LNCAP (cell line): ENCODE data around the gene VSTM1.

Source experiments
- TF ChIP-seq, protein P1 (sequence below): fragments of 450-650 bp; IDR thresholded peaks from 2 replicates; pipeline ENCODE4 v1.5.1; 2017; ENCODE audit warnings: mild to moderate bottlenecking

VSTM1 gene

GRCh38 chr19:54081032-54081431 is 17.3 kb upstream of the VSTM1 start, which contains the start of gene TARM1:
Gene TARM1, minus strand, starts transcription at chr19:54081365. Its CDS starts 25 bp downstream, at chr19:54081340.
- TF ChIP-seq, protein P1, sequence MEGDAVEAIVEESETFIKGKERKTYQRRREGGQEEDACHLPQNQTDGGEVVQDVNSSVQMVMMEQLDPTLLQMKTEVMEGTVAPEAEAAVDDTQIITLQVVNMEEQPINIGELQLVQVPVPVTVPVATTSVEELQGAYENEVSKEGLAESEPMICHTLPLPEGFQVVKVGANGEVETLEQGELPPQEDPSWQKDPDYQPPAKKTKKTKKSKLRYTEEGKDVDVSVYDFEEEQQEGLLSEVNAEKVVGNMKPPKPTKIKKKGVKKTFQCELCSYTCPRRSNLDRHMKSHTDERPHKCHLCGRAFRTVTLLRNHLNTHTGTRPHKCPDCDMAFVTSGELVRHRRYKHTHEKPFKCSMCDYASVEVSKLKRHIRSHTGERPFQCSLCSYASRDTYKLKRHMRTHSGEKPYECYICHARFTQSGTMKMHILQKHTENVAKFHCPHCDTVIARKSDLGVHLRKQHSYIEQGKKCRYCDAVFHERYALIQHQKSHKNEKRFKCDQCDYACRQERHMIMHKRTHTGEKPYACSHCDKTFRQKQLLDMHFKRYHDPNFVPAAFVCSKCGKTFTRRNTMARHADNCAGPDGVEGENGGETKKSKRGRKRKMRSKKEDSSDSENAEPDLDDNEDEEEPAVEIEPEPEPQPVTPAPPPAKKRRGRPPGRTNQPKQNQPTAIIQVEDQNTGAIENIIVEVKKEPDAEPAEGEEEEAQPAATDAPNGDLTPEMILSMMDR = no peak

- TF ChIP-seq, protein P1 = no peak
These were observed 13.6 kb upstream of the VSTM1 start for GRCh38 chr19:54077334-54077733.

- TF ChIP-seq, protein P1 = no peak
These were observed 11.2 kb upstream of the VSTM1 start for GRCh38 chr19:54074851-54075250.

DNA sequence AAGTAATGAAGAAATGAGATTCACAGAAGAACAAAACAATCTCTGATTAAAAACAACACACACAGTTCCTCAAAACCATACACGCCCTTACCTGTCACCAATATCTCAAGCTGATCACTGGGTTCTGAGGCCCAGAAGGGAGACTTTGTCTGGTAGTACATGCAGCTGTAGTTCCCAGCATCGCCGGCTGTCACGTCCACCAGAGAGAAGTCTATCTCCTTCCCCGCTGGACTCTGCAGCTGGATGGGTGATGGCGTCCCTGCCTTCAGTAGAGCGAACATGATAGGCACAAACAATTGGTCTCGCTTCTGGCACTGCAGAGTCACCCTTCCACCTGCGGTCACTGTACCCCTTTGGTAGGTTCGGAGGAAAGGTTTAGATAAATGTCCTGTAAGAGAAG is 10.1 kb upstream of the VSTM1 start:
- TF ChIP-seq, protein P1 = no peak

DNA sequence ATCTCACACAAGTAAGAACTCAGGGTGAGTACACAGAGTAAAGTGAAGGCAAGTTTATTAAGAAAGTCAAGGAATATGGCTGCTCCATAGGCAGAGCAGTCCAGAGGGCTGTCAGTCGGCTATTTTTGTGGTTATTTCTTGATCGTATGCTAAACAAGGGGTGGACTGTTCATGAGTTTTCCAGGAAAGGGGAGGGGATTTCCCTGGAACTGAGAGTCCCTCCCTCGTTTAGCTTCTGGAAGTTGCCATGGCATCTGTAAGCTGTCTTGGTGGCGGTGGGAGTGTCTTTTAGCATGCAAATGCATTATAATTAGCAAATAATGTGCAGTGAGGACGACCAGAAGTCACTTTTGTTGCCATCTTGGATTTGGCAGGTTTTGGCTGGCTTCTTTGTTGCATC is 5.8 kb upstream of the VSTM1 start:
- TF ChIP-seq, protein P1 = no peak

DNA sequence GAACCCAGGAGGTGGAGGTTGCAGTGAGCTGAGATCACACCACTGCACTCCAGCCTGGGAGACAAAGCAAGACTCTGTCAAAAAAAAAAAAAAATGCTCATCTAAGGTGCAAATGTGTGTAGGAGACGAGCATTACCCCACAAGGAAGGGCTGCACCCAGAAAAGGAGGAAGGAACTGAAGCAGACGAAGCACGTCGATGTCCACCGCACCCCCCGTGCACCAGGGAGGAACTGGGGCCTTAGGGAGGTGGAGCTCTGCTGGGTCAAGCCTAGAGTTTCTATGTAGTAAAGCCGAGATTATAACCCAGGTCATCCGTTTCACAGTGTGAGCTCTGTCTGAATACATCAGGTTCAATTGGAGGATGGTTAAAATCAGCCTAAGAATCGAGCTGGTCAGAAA is 1.1 kb downstream of the VSTM1 start:
- TF ChIP-seq, protein P1 = no peak

GRCh38 chr19:54047616-54048015 is 16.1 kb downstream of the VSTM1 start:
- TF ChIP-seq, protein P1 = no peak

- TF ChIP-seq, protein P1 = no peak
These were observed 17.9 kb downstream of the VSTM1 start for GRCh38 chr19:54045771-54046170.
